Stimulated activated CD8-positive, alpha-beta memory T cell treated with anti-CD3 and anti-CD28 coated beads, Interleukin-4, amount 100 ng/mL, for 1 hour (primary cell): ENCODE results near the gene TES.

Experiments
- DNase-seq, 2 donors: peaks; one replicate each; pipeline ENCODE4 v3.0.0-alpha.2; 2020; ENCODE audit warnings: low read depth in 2 of 2, low spot score in 1 of 2

Gene TES

GRCh38 chr7:116193329-116194087, 16.8 kb upstream of the TES start:
- DNase-seq = no peak

- no peak for DNase-seq
Observed at GRCh38 chr7:116194115-116194514, 16.2 kb upstream of the TES start.

DNA sequence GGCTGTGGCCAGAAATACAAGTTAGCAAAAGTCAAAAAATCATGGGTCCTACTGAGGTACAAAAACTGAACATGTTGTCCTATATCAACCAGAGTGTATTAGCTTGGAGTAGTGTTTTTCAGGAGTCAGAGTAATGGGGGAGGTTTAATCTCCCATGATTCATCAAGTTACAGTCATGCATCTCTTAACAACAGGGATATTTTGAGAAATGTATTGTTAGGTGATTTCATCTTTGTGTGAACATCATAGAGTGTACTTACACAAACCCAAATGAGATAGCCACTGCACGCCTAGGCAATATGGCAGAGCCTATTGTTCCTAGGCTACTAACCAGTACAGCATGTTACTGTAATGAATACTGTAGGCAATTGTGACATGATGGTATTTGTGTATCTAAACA, 14.9 kb upstream of the TES start:
- no peak for DNase-seq

DNA sequence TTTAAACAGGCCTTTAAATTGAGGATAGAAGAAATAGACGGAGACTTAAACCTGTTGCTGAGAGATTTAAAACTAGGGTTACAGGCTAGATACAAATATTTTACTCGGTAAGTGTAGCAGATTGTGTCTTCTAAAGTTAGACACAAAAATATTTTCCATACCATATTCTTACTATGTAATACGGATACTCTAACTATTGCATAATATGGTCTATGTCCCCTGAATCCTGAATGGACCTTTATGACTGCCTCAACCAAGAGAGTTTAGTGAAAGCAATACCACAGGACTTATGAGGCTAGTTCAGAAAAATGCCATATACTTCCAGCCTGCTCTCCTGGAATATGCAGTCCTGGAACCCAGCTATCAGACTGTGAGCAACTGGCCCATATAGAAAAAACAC, 13.4 kb upstream of the TES start:
- DNase-seq = no peak

DNA sequence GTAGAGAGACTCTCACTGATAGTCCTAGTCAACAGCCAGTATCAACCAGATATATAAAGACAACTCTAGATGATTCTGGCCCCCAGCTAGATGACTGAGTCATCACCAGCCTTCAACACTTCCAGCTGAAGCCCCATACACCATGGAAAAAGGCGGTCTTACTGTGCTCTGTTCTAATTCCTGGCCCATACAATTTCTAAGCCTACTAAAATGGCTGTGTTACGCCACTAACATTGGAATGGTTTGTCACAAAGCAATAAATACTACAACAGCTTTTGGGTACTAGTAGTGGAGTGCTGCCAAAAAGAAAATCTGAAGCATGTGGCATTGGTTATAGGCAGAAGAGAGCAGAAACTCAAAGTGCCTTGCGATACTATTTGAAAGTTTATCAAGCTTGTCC, 13.0 kb upstream of the TES start:
- DNase-seq = no peak

DNA sequence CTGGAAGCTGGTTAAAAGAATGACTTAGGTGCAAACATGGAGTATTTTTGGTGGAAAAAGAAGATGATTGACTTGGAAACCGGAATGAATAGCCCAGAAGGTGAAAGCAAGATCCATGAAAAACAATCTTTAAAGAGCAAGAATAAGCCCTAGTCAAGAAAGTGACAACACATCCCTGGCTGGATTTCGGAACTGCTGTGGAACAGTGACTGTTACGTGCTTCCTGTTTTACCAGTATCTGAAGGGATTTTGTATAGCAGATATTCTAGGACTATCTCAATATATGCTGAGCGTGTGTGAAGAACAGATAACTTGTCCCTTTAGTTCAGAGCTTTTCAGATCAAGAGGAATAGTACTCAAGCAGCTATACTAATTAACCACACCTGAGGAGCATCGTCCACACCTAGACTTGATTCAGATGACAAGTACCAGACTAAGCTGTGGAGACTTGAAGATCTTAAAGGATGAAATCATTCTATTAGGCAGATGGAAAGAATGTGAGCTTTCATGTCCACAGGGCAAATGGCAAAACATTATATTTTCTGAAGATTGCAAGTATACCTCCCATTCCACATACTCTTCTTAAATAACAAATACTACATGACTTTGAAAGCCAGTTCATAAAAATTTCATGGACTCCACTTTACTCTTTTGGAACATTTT, 11.5 kb upstream of the TES start:
- DNase-seq = no peak

DNA sequence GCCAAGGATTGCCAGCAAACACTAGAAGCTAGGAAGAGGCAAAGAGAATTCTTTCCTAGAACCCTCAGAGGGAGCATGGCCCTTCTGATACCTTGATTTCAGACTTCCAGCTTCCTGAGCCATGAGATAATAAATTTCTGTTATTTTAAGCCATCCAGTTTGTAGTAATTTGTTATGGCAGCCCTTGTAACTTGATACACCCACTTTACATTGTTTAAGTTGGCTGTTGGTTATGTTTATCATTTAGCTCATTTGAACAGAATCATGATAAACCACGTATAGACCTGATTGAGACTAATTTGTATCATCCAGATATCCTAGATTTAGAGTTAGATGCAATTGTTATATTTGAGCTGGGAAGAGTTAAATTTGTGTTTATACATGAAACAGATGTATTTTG, 9.4 kb upstream of the TES start:
- no peak for DNase-seq

DNA sequence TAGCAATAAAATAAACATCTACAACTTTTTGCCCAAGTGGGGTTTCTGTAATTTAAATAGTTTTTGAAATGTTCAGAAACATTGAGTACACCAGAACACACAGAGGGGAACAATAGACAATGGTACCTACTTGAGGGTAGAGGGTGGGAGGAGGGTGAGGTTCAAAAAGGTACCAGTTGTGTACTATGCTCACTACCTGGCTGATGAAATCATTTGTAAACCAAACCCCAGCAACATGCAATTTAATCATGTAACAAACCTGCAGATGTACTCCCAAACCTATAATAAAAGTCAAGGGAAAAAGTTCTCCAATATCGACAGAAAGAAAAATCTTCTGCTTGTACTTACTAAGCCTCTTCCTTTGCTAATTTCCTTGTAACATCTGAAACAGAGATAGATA, 4.2 kb upstream of the TES start:
- no peak for DNase-seq

DNA sequence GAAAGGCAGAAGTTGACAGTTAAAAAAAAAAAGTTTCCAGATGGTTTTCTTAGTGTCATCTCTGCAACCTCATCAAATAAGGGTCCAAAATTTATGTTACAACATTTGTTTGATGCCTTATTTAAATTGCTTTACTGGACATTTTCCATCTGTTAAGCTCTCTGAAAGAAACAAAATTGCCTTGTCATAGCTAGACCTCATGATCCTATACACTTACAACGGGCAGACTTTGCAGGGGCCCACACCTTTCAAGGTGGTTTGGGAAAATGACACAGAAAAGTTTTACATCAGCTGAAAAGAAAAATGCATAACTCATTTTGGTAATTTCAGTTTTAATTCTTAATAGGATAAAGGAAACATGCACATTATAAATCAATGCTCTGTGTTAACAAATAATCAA, 1.4 kb upstream of the TES start:
- DNase-seq = no peak

- DNase-seq = no peak
Observed at GRCh38 chr7:116209561-116210070, 723 bp upstream of the TES start.

DNA sequence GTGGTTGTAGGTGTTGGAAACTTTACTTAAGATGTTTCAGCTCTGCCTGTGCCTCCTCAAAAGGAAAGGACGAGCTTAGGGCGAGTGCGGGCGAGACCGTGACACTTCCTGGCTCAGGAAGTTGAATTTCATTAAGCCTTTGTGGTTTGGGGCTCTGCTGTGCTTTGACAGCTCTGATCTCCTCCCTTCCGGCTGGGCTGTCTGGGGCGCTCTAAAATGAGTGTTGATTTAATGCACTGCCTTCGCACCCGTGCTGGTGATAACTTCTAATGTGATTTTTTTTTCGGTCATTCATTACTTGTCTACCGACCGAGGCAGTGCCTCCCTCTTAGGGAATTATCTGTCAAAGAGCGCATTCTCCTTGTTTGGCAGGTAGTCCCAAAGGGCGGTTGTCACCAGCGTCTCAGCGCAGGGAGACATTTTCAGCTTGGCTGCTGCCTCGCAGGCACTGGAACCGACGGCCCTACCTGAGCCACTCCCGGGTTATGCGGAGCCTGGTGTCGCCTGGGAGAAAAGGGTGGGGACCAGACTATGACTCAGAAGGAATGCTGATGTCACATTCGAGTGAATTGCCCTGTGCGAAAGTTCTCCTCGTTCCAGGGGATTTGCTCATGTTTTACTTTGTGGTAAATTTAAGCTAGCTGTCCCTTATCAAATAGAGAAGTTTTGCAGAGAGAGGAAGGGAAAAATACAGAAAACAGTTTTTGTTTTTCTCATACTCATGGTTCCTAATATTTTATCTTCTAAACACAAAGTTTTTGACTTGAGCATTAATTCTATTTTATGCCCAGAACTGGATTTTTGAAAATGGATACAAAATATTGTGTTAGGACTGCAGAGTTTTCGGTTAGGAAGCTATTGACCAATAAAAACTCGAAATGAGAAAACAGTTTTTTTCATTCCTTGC, 920 bp downstream of the TES start:
- peak; percentile 41 to 56 for DNase-seq

DNA sequence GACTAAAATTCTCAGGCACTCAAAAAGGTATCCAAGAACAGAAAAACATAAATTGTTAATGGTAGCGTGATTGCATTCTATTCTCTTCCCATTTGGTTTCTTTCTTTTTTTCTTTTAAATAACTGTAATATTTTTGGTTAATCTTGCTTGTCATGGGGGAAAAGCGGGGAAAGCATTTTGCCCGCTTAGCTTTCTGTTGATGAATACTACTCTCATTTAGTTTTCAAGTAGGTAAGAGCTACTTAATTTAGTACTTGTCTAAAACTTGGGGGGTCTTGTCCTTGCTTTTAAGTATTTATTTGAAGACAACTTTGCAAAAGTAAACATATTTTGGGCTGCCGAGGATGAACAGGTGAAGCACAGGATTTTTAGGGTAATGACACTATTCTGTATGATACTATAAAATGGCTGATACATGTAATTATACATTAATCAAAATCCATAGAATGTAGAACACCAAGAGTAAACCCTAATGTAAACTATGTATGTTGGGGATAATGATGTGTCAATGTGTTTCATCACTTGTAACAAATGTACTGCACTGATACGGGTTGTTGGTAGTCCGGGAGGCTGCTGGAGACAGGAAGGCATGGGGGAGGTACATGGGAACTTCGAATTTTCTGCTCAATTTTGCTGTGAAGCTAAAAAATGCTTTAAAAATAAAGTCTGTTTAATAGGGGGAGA, 1.7 kb downstream of the TES start:
- no peak for DNase-seq

DNA sequence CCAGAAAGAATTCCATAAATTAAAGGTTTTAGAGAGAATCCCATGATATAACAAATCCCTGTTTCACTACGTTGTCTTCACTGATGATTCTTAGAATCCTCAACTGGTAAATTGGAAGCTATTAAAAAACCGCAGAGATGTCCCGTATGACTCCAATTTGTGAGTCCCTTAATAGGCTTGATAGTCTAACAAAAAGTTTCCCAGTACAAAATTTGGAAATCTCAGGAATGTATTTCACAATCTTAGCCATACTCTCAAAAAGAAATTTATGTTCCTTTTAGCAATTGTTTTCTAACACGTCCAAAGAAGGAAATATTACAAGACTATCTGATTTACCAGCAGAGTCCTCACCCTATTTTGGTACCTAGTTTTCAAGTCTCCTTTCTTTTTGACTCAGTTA, 2.5 kb downstream of the TES start:
- DNase-seq = no peak

DNA sequence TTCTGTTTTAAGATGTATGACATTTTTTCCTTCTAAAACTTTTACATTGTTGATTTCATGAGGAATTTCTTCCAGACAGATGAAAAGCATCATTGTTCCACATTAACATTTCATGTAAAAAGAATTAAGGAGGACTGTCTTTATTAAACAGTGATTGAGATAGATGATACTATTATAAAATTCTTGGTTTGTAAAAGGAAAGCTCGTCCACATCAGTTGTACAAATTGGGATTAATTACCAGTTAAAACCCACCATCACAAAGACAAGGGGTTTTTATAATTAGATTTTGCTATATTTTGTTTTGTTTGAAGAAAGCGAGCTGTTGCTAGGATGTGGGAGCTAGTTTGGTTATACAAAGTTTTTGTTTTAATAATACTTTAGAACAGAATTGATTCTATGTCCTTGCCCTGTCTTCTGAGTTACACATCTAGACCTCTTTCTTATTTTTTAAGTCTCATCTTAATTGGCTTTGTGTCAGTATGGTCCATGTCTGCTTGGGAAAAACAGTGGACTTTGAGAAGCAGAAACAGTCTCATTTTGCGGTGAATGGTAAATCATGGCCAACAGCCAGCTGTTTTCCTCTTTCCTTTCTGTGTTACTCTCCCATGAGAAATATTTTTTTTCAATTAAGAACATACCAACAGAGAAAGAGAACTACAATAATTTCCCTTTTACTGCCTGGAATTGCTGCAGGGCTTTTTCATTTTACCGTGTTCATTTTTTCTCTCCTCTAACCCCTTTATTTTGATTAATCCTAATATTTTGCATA, 3.2 kb downstream of the TES start:
- no peak for DNase-seq

- DNase-seq = no peak
Observed at GRCh38 chr7:116214921-116215320, 4.6 kb downstream of the TES start.

DNA sequence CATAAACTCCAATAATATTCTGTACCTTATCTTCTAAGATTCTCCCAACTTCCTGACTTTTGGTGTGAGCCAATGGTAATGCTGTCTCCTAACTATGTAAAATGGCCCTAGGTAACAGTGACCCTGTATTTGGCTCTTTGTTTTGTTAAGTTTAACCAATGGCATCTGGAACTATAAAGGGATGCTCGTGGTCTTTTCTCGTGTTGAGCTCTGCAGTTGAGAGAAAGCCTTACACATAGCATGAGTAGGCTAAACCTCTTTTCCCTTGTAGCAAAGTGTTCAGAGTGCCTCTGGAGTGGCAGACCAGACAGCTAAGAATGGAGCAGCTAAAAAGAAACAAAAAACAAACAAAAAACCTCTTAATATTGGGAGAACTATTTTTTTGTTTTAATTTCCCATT, 5.2 kb downstream of the TES start:
- no peak for DNase-seq

GRCh38 chr7:116216956-116217571, 6.7 kb downstream of the TES start:
- DNase-seq = no peak

- DNase-seq = no peak
Observed at GRCh38 chr7:116218051-116218645, 7.8 kb downstream of the TES start.

GRCh38 chr7:116218747-116219146, 8.4 kb downstream of the TES start:
- DNase-seq = no peak

GRCh38 chr7:116219288-116219687, 8.9 kb downstream of the TES start:
- DNase-seq = no peak
